GM19324 (cell line): ENCODE results near the gene TMPRSS7.
"Not testable (repeated sequence)": the region's sequence is repeated elsewhere in the genome, so short reads cannot be mapped to it uniquely, and the experiment has no call there.

ENCODE experiments used
- ATAC-seq: cut with Tn5 transposase; IDR thresholded peaks from one replicate; pipeline ENCODE4 v1.9.1; 2021; ENCODE audit warnings: mild to moderate bottlenecking, moderate library complexity; ENCODE audit not compliant: unreplicated experiment, low FRiP score

The TMPRSS7 gene

GRCh38 chr3:112012205-112012992 is 22.1 kb upstream of the TMPRSS7 start:
- ATAC-seq = no peak

GRCh38 chr3:112013058-112013783 is 21.3 kb upstream of the TMPRSS7 start:
- peak; percentile 67 for ATAC-seq

- no peak for ATAC-seq
Measured at GRCh38 chr3:112013784-112014143, 20.8 kb upstream of the TMPRSS7 start.

GRCh38 chr3:112017091-112017490 is 17.4 kb upstream of the TMPRSS7 start:
- ATAC-seq = no peak

GRCh38 chr3:112018712-112019111 is 15.8 kb upstream of the TMPRSS7 start:
- no peak for ATAC-seq

- no peak for ATAC-seq
Measured at GRCh38 chr3:112019716-112020115, 14.8 kb upstream of the TMPRSS7 start.

- no peak for ATAC-seq
Measured at GRCh38 chr3:112020674-112021085, 13.9 kb upstream of the TMPRSS7 start.

- ATAC-seq = no peak
Measured at GRCh38 chr3:112027142-112027541, 7.4 kb upstream of the TMPRSS7 start.

- no peak for ATAC-seq
Measured at GRCh38 chr3:112027826-112028225, 6.7 kb upstream of the TMPRSS7 start.

- no peak for ATAC-seq
Measured at GRCh38 chr3:112030901-112031300, 3.6 kb upstream of the TMPRSS7 start.

- ATAC-seq = no peak
Measured at GRCh38 chr3:112032098-112032731, 2.3 kb upstream of the TMPRSS7 start.

GRCh38 chr3:112035241-112035640 is 705 bp downstream of the TMPRSS7 start:
- ATAC-seq = no peak

GRCh38 chr3:112037194-112037593 is 2.7 kb downstream of the TMPRSS7 start:
- not testable (repeated sequence) for ATAC-seq

GRCh38 chr3:112038863-112039262 is 4.3 kb downstream of the TMPRSS7 start:
- ATAC-seq = no peak

- no peak for ATAC-seq
Measured at GRCh38 chr3:112041321-112041720, 6.8 kb downstream of the TMPRSS7 start.

GRCh38 chr3:112042842-112043280 is 8.3 kb downstream of the TMPRSS7 start:
- ATAC-seq = no peak

GRCh38 chr3:112043621-112044201 is 9.2 kb downstream of the TMPRSS7 start:
- ATAC-seq = peak; percentile 84

- ATAC-seq = no peak
Measured at GRCh38 chr3:112046599-112046998, 12.1 kb downstream of the TMPRSS7 start.

- ATAC-seq = no peak
Measured at GRCh38 chr3:112047264-112047663, 12.7 kb downstream of the TMPRSS7 start.

GRCh38 chr3:112048911-112049310 is 14.4 kb downstream of the TMPRSS7 start:
- no peak for ATAC-seq

GRCh38 chr3:112053229-112053628 is 18.7 kb downstream of the TMPRSS7 start:
- ATAC-seq = no peak
